Urinary bladder (tissue), 4 donors: ENCODE results near the gene RNF223. TPM values are rescaled to one million over a fixed set of nuclear protein-coding genes. Genes with fewer than 3 reads are reported as not detected.

Experiments used
- DNase-seq: peaks from one replicate; pipeline ENCODE4 v3.0.0-alpha.2; 2015; ENCODE audit errors: extremely low spot score
- H3K27ac ChIP-seq: one replicate; pipeline ENCODE4 v1.5.1; 2013; ENCODE audit warnings: low read depth, mild to moderate bottlenecking, moderate library complexity
- H3K36me3 ChIP-seq: one replicate; pipeline ENCODE4 v1.6.1; 2013; ENCODE audit warnings: mild to moderate bottlenecking, moderate library complexity; ENCODE audit not compliant: insufficient read depth
- H3K4me1 ChIP-seq: one replicate; pipeline ENCODE4 v1.6.1; 2013; ENCODE audit warnings: mild to moderate bottlenecking, moderate library complexity; ENCODE audit not compliant: insufficient read depth
- H3K4me3 ChIP-seq: one replicate; pipeline ENCODE4 v1.5.1; 2013; ENCODE audit warnings: low read depth, low read length
- WGBS: extraction: QIAGEN DNeasy Blood & Tissue Kit; methylation state at CpG from one replicate; pipeline ENCODE4 v1.1.7; 2013; 5-methylcytosine and 5-hydroxymethylcytosine counted together
- polyA plus RNA-seq: library from polyadenylated mRNA; stranded (reverse); fragments of 200-250 nt; gene quantifications from one replicate; pipeline ENCODE4 v1.2.3, GENCODE V29; 2013
- total RNA-seq: library from RNA; depleted of rRNA; stranded (reverse); fragments of >200 nt; gene quantifications from one replicate; pipeline ENCODE4 v1.2.3, GENCODE V29; 2014
- donor health status: healthy with polysubstance abuse.
- donor health status: healthy.

Gene RNF223
- total and polyA plus RNA-seq, 2 donors: 0.73 to 2.7 TPM

GRCh38 chr1:1026599-1027413 is 47.3 kb downstream of the RNF223 start:
- 67% methylated on average over 21 of the region's 21 CpGs for WGBS
- DNase-seq: no peak
- H3K4me1 ChIP-seq: no peaks in the 10 kb centered on the region

GRCh38 chr1:1025730-1026129 is 48.4 kb downstream of the RNF223 start:
- no peaks in the 10 kb centered on the region for H3K36me3 ChIP-seq
- 80% methylated on average over 10 of the region's 10 CpGs for WGBS
- no peaks in the 10 kb centered on the region for H3K4me1 ChIP-seq
- no peak overlapping the region for H3K27ac ChIP-seq
- DNase-seq: no peak
- no peak overlapping the region for H3K4me3 ChIP-seq

More at GRCh38 chr1:1026599-1027413, 47.3 kb downstream of the RNF223 start:
- no peaks in the 10 kb centered on the region for H3K36me3 ChIP-seq
- no peak overlapping the region for H3K27ac ChIP-seq
- no peak overlapping the region for H3K4me3 ChIP-seq

- no peak overlapping the region for H3K4me3 ChIP-seq
Measured at GRCh38 chr1:1024771-1025699, 49.1 kb downstream of the RNF223 start.

GRCh38 chr1:1024149-1024770 is 49.8 kb downstream of the RNF223 start:
- Histone ChIP-seq H3K27ac (no peak overlapping the region), H3K4me3 (no peak overlapping the region), H3K36me3 (no peaks in the 10 kb centered on the region), H3K4me1 (no peaks in the 10 kb centered on the region)
- DNase-seq: no peak
- WGBS: 88% methylated on average over 9 of the region's 9 CpGs

More at GRCh38 chr1:1024771-1025699, 49.1 kb downstream of the RNF223 start:
- no peaks in the 10 kb centered on the region for H3K36me3 ChIP-seq
- H3K27ac ChIP-seq: no peak overlapping the region
- DNase-seq: no peak
- 61% methylated on average over 31 of the region's 31 CpGs for WGBS
- no peaks in the 10 kb centered on the region for H3K4me1 ChIP-seq

- H3K36me3 ChIP-seq: no peaks in the 10 kb centered on the region
- 71% methylated on average over 13 of the region's 13 CpGs for whole genome bisulfite sequencing
- no peak overlapping the region for H3K4me3 ChIP-seq
- H3K4me1 ChIP-seq: no peaks in the 10 kb centered on the region
- H3K27ac ChIP-seq: no peak overlapping the region
- no peak for DNase-seq
Measured at GRCh38 chr1:1023700-1024099, 50.4 kb downstream of the RNF223 start.

DNA sequence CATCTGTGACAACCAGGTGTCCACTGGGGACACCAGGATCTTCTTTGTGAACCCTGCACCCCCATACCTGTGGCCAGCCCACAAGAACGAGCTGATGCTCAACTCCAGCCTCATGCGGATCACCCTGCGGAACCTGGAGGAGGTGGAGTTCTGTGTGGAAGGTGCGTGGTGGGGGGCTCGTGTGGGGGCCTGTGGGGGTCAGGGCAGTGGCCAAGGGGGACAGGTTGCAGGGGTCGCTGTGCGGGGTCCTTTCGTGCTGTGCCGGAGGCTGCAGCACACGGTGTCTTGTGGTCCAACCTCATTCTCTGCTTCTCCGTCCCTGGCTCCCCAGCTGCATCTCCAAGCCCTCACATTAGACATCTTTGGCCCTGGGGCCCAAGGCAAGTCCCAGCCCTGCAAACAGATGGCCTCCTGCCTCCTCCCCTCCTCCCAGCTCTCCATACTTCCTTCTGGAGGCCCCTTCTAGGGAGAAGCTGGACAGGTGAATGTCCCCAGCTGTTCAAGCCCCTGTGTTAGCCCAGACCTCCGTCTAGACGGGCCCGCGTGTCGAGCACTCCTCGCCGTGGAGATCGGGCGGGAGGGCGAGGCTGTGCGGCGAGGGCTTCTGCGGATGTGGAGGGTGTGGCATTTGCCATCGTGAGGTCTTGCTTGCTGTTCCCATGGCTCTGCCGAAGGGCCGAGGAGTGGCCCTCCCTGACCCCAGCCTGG is 51.6 kb downstream of the RNF223 start:
- DNase-seq: no peak
- H3K4me1 ChIP-seq: no peaks in the 10 kb centered on the region
- 79% methylated on average over 27 of the region's 27 CpGs for WGBS
- H3K4me3 ChIP-seq: no peak overlapping the region
- no peak overlapping the region for H3K27ac ChIP-seq
- no peaks in the 10 kb centered on the region for H3K36me3 ChIP-seq

DNA sequence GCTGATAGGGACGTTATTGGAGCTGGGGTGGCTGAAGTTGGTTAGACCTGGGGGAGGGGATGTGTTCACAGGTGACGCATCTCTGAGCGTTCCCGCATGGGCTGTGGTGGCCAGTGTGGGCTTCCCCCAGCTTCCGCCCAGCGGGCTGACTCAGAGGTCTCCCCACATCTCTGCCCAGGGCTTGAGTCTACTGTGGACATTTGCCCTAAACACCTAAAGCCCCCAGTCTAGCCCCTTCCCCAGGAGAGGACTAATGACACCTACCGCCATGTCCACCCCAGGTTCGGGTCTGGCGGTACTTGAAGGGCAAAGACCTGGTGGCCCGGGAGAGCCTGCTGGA is 52.2 kb downstream of the RNF223 start:
- Histone ChIP-seq H3K4me1 (no peaks in the 10 kb centered on the region), H3K27ac (no peak overlapping the region), H3K4me3 (no peak overlapping the region), H3K36me3 (no peaks in the 10 kb centered on the region)
- 94% methylated on average over 10 of the region's 10 CpGs for WGBS
- no peak for DNase-seq

- Histone ChIP-seq H3K27ac (no peak overlapping the region), H3K36me3 (no peaks in the 10 kb centered on the region), H3K4me3 (peak overlapping the region; percentile 80), H3K4me1 (no peaks in the 10 kb centered on the region)
- 31% methylated on average over 33 of the region's 33 CpGs for WGBS
- DNase-seq: no peak
Measured at GRCh38 chr1:1021010-1021919, 52.8 kb downstream of the RNF223 start.

Other genes starting within 250 kb of the RNF223 start
- 18.1 TPM for gene SAMD11, start 150.4 kb downstream of the RNF223 start, total RNA-seq
- gene SAMD11, start 150.4 kb downstream of the RNF223 start, polyA plus RNA-seq: 23.3 TPM
- gene NOC2L, start 115.0 kb downstream of the RNF223 start, total RNA-seq: 27.1 TPM
- gene NOC2L, start 115.0 kb downstream of the RNF223 start, polyA plus RNA-seq: 59.5 TPM
- gene KLHL17, start 113.7 kb downstream of the RNF223 start, total RNA-seq: 4.5 TPM
- gene KLHL17, start 113.7 kb downstream of the RNF223 start, polyA plus RNA-seq: 12.0 TPM
- 1.1 TPM for gene PLEKHN1, start 107.8 kb downstream of the RNF223 start, total RNA-seq
- 4.2 TPM for gene PLEKHN1, start 107.8 kb downstream of the RNF223 start, polyA plus RNA-seq
- gene PERM1, start 92.2 kb downstream of the RNF223 start, total RNA-seq: 0.32 TPM
- 0.73 TPM for gene PERM1, start 92.2 kb downstream of the RNF223 start, polyA plus RNA-seq
- gene HES4, start 74.2 kb downstream of the RNF223 start, total RNA-seq: 9.8 TPM
- 38.5 TPM for gene HES4, start 74.2 kb downstream of the RNF223 start, polyA plus RNA-seq
- 41.8 TPM for gene ISG15, start 60.8 kb downstream of the RNF223 start, total RNA-seq
- gene ISG15, start 60.8 kb downstream of the RNF223 start, polyA plus RNA-seq: 75.7 TPM
- gene AGRN, start 54.2 kb downstream of the RNF223 start, total RNA-seq: 43.3 TPM
- 38.7 TPM for gene AGRN, start 54.2 kb downstream of the RNF223 start, polyA plus RNA-seq
- 7.1 TPM for gene C1orf159, start 41.8 kb upstream of the RNF223 start, total RNA-seq
- 12.6 TPM for gene C1orf159, start 41.8 kb upstream of the RNF223 start, polyA plus RNA-seq
- gene TTLL10, start 99.6 kb upstream of the RNF223 start, total RNA-seq: not detected
- gene TTLL10, start 99.6 kb upstream of the RNF223 start, polyA plus RNA-seq: 0.08 TPM
- gene TNFRSF18, start 132.3 kb upstream of the RNF223 start, total RNA-seq: not detected
- 0.77 TPM for gene TNFRSF18, start 132.3 kb upstream of the RNF223 start, polyA plus RNA-seq
- 0.48 TPM for gene TNFRSF4, start 139.8 kb upstream of the RNF223 start, total RNA-seq
- 2.2 TPM for gene TNFRSF4, start 139.8 kb upstream of the RNF223 start, polyA plus RNA-seq
- gene SDF4, start 157.7 kb upstream of the RNF223 start, total RNA-seq: 36.7 TPM
- 176 TPM for gene SDF4, start 157.7 kb upstream of the RNF223 start, polyA plus RNA-seq
- 8.8 TPM for gene B3GALT6, start 157.9 kb upstream of the RNF223 start, total RNA-seq
- gene B3GALT6, start 157.9 kb upstream of the RNF223 start, polyA plus RNA-seq: 15.2 TPM
- gene C1QTNF12, start 172.4 kb upstream of the RNF223 start, total RNA-seq: 0.53 TPM
- 0.99 TPM for gene C1QTNF12, start 172.4 kb upstream of the RNF223 start, polyA plus RNA-seq
- 36.3 TPM for gene UBE2J2, start 199.5 kb upstream of the RNF223 start, total RNA-seq
- 47.0 TPM for gene UBE2J2, start 199.5 kb upstream of the RNF223 start, polyA plus RNA-seq
- gene SCNN1D, start 206.1 kb upstream of the RNF223 start, total RNA-seq: 2.0 TPM
- gene SCNN1D, start 206.1 kb upstream of the RNF223 start, polyA plus RNA-seq: 2.5 TPM
- 40.2 TPM for gene ACAP3, start 233.6 kb upstream of the RNF223 start, total RNA-seq
- gene ACAP3, start 233.6 kb upstream of the RNF223 start, polyA plus RNA-seq: 51.2 TPM
- gene PUSL1, start 234.3 kb upstream of the RNF223 start, total RNA-seq: 7.6 TPM
- 19.2 TPM for gene PUSL1, start 234.3 kb upstream of the RNF223 start, polyA plus RNA-seq